CD4-positive, alpha-beta T cell treated with Interferon alpha-2 for 1 hour (primary cell): ENCODE results near the gene ZNF276.
A peak's percentile ranks its signal among the peaks of the same experiment; 100 is the strongest.
"Not testable (repeated sequence)": the region's sequence is repeated elsewhere in the genome, so short reads cannot be mapped to it uniquely, and the experiment has no call there.

ENCODE experiments used
- DNase-seq, 2 donors: peaks; one replicate each; pipeline ENCODE4 v3.0.0-alpha.2; 2020 to 2022

The ZNF276 gene

GRCh38 chr16:89697161-89697615, 24.1 kb upstream of the ZNF276 start:
- no peak for DNase-seq

- DNase-seq: no peak
Measured at GRCh38 chr16:89697616-89698331, 23.6 kb upstream of the ZNF276 start.

GRCh38 chr16:89698717-89699116, 22.6 kb upstream of the ZNF276 start:
- DNase-seq: not testable (repeated sequence)

- DNase-seq: not testable (repeated sequence)
Measured at GRCh38 chr16:89699629-89700099, 21.7 kb upstream of the ZNF276 start.

GRCh38 chr16:89700100-89700648, 21.2 kb upstream of the ZNF276 start:
- peak; percentile 96 to 97 for DNase-seq

- peak; percentile 45 to 64 for DNase-seq
Measured at GRCh38 chr16:89700649-89701424, 20.5 kb upstream of the ZNF276 start.

- peak; percentile 97 to 98 for DNase-seq
Measured at GRCh38 chr16:89701425-89702406, 19.6 kb upstream of the ZNF276 start, which contains the start of gene SPATA2L. SPATA2L (minus strand) TSS chr16:89701705; CDS start chr16:89701232, 473 bp downstream.

- DNase-seq: no peak
Measured at GRCh38 chr16:89704281-89704680, 17.1 kb upstream of the ZNF276 start.

- DNase-seq: no peak
Measured at GRCh38 chr16:89705006-89705405, 16.3 kb upstream of the ZNF276 start.

GRCh38 chr16:89706518-89707260, 14.6 kb upstream of the ZNF276 start:
- DNase-seq: no peak

GRCh38 chr16:89707695-89708094, 13.6 kb upstream of the ZNF276 start:
- no peak for DNase-seq

GRCh38 chr16:89708481-89708931, 12.8 kb upstream of the ZNF276 start:
- no peak for DNase-seq

- DNase-seq: no peak
Measured at GRCh38 chr16:89709166-89709565, 12.2 kb upstream of the ZNF276 start.

- no peak for DNase-seq
Measured at GRCh38 chr16:89709716-89710432, 11.5 kb upstream of the ZNF276 start.

- no peak for DNase-seq
Measured at GRCh38 chr16:89710709-89711564, 10.4 kb upstream of the ZNF276 start.

- DNase-seq: peak; percentile 70 to 74
Measured at GRCh38 chr16:89711601-89712273, 9.6 kb upstream of the ZNF276 start.

GRCh38 chr16:89712274-89712781, 9.0 kb upstream of the ZNF276 start:
- DNase-seq: no peak

- DNase-seq: no peak
Measured at GRCh38 chr16:89716493-89716892, 4.8 kb upstream of the ZNF276 start.
